GM11168 (cell line): Measurements from ENCODE around the gene GAK.

Experiments
- in situ Hi-C: fragments of 300-500 bp; cut with MboI; formaldehyde crosslinking; loops from one replicate; pipeline ENCODE4 v1.12.0; 2022; ENCODE audit warnings: low sequenced_read_pairs; ENCODE audit not compliant: unreplicated experiment

The GAK gene

GRCh38 chr4:875818-876423 is 56.2 kb downstream of the GAK start:
- in situ Hi-C loops: no loop called here

GRCh38 chr4:874971-875817 is 56.9 kb downstream of the GAK start:
- in situ Hi-C loops: no loop called here

GRCh38 chr4:874056-874455 is 58.1 kb downstream of the GAK start:
- in situ Hi-C loops: no loop called here

DNA sequence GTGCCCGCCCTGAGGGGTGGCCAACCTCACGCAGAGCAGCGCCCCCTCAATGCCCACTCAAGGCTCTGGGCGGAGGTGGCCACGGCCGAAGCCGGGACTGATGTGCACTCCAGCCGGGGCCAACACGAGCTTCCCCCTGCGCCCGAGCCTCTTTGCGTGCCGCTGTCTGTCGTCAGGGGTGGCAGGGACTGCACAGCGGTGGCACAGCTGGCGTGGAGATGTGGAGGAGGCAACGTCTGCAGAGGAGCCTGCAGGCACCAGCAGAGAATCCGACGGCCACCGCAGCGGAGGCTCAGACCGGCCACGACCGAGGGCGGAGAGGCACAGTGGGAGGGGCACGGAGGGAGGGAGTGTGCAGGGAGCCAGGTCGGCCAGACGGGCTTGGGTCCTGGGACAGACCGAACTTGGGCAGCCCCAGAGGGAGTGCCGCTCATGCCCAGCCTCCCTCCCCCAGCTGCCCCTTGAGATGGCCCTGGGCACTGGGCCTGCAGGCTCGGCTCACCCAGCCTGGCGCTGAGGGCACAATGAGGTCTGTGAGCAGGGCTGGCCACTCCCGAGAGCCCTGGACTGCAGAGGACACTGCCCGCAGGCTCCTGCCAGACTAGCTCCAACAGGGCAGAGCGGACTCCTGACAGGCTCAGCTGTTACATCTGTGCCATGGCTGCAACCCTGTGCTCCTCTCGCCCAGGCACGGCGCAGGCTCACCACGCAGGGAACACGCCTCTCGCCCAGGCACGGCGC is 59.7 kb downstream of the GAK start:
- in situ Hi-C loops: no loop called here

GRCh38 chr4:871484-871883 is 60.6 kb downstream of the GAK start:
- in situ Hi-C loops: no loop called here

- in situ Hi-C loops: no loop called here
These were observed 61.2 kb downstream of the GAK start for GRCh38 chr4:870951-871350.

- in situ Hi-C loops: no loop called here
These were observed 62.3 kb downstream of the GAK start for GRCh38 chr4:869776-870175.

DNA sequence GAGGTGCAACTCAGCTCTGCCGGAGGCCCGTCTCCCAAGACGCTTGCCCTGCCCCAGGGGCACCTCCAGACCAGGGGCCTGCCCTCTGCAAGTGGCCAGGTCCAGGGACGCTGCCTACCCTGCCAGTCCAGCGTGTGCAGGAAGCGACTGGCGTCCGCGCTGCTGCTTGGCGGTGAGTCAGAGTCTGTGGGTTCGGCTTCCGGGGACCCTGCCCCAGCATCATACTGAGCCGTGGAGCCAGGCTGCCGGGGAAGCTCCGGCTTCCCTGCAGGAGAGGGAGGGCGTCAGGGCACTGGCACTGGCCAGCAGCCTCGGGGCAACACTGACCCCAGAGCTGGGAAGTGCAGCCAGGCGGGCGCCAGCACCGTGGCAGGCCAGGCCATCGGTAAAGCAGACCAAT is 63.7 kb downstream of the GAK start:
- in situ Hi-C loops: no loop called here

- in situ Hi-C loops: no loop called here
These were observed 64.4 kb downstream of the GAK start for GRCh38 chr4:867526-868250.

DNA sequence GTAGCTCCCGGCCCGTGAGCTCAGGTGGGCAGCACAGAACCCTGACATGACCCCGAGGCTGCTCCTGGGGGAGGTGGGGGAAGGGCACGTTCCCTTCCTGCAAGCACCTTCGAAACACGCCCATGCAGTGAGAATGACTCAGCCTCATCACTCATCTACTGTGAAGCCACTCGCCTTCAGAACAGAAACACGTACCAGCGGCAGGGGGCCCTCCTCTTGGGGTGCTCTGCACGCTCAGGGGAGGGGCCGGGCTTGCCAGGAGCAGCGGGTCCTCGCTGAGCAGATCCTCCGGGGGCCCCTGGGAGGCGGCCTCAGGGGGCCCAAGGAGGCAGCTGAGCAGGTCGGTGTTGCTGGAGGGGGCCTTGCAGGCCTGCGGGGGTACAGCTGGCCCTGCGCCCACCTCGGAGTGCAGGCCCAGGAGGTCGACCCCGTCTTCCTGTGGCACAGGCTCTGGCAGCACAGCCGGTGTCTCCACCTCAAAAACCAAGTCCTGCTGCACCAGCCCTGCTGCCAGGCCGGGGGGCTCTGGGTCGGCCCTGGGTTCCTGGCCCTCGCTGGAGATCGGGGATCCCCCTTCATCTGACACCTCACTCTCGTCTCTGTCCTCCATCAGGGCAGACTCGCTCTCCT is 65.2 kb downstream of the GAK start:
- in situ Hi-C loops: no loop called here

DNA sequence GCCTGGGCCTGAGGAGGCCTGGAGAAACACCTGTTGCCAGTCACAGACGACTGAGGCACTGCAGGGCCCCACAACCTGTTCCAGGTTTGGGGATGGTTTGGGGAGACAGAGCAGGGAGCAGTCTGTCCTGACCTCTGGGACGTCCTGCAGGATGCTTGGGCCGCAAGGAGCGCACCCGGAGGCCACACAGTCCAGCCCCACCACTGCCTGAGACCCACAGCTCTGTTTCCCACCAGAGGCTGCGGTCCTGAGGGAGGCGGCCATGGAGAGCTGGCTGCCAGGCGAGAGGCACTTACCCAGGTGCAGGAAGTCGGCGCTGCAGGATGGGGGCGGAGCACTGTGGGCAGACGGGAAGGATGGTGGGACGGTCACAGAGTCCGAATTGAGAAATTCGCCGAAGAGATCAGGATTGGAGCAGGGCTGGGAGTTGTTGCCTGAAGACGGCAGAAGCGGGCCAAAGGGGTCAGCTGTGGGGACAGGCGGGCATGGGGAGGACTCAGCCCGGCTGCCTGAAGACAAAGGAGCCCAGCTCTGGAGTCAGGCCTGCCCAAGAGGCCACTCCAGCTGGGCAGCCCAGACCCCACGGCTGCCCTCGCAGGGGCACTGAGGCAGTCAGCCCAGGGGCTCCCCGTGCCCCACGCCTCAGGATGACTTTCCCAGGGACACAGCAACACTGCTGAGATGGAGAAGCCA is 65.9 kb downstream of the GAK start:
- in situ Hi-C loops: no loop called here

DNA sequence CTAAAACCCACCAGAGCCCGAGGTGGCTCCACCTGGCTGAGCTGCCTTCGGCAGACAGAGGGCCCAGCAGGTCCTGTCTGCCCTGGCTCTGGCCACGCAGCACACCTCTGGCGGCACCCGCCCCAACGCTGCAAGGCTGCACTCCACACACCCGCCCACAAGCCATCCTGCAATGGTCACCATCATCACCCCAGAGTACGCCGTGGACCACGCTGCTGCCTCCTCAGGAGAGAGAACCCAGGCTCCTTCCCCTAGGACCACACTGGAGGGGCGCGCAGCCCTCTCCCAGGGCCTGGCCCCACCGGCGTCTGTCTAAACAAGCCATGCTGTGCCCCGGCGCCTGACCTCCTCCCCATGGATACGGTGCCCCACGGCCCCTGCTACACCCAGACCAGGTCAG is 66.5 kb downstream of the GAK start:
- in situ Hi-C loops: no loop called here

DNA sequence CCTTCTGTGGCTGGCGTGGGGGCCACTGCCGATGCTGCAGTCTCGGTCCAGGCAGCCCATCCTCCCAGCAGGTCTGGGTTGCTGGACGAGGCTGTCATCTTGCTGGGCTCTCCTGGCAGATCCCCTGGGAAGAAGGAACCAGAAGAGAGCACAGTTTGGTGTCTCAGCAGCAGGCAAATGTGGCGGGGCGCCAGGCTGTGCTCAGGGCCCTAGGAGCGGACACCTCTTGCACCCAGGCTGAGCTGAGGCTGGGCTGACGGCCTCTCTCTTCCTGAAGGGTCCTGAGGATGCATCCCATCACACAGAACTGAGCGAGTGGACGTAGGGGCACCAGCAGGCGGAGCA is 67.0 kb downstream of the GAK start:
- in situ Hi-C loops: no loop called here

- in situ Hi-C loops: loop anchor here (5.0 kb wide), 1 partner anchor 52 kb away; no protein-coding TSS in a partner anchor
These were observed 67.5 kb downstream of the GAK start for GRCh38 chr4:864456-865120.

DNA sequence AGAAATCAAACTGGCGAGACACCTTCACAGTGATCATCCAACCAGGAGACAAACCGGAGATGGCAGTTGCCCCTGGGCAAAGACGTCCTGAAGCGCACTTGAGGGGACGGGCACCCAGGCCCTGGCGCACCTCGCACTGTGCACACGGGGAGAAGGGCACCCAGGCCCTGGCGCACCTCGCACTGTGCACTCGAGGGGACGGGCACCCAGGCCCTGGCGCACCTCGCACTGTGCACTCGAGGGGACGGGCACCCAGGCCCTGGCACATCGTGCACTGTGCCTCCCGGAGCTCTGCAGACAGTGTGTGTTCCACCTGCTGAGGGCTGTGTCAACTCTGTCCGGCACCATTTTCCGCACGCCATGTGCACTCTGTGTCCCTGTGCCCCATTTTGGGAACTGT is 71.6 kb downstream of the GAK start:
- in situ Hi-C loops: loop anchor here (5.0 kb wide), 1 partner anchor 48 kb away; no protein-coding TSS in a partner anchor

DNA sequence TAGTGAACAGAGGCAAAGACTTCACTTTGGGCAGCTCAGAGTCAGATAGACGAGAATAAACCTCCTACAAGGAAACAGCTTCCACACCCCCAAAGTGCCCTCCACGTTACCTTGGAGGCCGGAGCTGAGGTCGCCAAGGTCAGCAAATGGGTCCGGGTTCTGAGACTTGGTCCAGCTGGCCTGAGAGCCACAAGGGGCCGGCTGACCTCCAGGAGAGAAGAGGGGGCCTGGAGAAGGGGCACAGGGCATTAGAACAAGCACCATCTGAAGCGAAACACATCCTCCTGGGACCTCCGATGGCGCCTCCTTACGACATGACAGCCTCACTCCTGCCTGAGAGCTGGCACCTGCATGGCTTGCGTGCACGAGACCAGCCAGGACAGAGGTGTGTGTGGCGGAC is 72.6 kb downstream of the GAK start:
- in situ Hi-C loops: no loop called here

GRCh38 chr4:858831-859451 is 73.2 kb downstream of the GAK start:
- in situ Hi-C loops: no loop called here

GRCh38 chr4:858041-858481 is 74.1 kb downstream of the GAK start:
- in situ Hi-C loops: no loop called here

DNA sequence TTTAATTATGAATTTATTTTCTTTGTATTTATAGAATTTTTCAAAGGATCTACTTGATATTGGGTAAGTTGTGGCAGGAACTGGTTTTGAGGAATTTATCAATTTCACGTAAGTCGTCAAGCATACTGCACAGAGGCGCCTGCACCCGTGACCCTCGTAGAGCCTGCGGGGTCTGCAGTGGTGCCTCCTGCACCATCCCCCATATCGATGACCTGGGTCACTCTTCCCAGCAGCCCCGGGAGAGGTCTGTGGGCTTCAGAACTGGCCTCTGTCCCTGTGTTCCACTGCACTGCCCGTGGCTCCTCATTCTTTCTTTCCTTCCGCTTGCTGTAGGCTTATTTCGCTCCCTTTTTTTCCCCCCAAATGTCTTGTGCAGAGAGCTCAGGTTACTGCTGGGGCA is 74.7 kb downstream of the GAK start:
- in situ Hi-C loops: no loop called here
